Activated T-cell treated with anti-CD3 and anti-CD28 coated beads, Interleukin-2, amount 50 U/mL, for 1 hour (primary cell): Measurements from ENCODE around the gene HEYL.

Experiments used
- DNase-seq: peaks from one replicate; pipeline ENCODE4 v3.0.0-alpha.2; 2020

The HEYL gene

GRCh38 chr1:39639305-39640130 is at the start of gene HEYL:
TSS of gene HEYL (minus strand) at chr1:39639643. CDS start at chr1:39639625, 18 bp downstream.
- peak; percentile 80 for DNase-seq

DNA sequence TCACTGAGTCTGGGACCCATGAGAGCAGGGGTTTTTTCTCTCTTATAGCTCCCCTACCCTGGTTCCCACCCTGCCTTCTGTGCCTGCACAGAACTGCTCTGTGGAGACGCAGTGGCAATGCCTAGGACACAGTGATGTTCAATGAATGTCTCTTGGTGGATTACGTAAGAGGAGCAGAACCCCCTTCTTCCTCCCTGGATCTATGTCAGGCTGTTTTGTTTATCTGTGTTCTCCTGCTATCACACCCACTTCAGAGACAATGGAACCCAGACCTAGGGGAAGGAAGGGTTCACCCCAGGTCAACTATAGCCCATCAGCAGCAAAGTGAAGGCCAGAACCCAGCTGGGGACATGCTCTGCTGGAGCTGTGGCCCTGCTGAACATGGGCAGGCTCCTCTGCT is 49.8 kb upstream of the HEYL start:
- DNase-seq = no peak

DNA sequence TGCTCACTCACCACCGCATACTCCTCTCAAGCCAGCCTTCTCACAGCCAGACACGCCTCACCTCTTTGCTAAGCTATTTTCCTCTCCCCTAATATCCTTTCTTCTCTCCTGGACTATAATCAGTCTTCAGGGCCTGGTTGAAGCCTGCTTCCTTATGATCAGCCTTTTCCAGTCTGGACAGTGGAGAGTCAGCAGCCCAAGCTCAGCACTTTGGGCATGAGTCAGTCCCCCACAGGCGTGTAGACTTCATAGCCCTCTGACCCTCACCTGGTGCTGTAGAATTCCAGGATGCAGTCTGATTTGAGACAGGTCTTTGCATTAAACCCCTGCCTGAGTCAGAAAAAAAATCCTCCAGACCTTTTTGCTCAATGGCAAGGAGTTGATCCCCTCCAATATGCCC is 49.3 kb upstream of the HEYL start:
- DNase-seq = no peak

DNA sequence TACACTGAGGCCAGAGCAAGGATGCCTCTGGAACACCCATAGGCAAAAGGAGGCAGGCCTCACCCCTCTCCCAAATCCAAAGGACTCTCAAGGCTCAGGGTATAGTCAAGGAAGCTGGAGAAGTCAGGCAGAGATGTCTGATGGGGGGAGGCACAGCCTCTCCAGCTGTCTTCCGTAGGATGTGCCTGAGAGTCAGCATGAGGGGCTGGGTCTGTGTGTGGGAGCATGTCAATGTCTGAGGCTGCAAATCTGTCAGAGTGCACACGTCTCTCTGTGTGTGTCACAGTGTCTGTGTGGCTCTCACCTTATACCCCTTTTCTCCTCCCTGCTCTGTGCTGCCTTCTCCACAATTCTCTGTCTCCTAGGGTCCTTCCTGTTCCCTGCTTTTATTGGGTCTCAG is 47.8 kb upstream of the HEYL start:
- DNase-seq = no peak

DNA sequence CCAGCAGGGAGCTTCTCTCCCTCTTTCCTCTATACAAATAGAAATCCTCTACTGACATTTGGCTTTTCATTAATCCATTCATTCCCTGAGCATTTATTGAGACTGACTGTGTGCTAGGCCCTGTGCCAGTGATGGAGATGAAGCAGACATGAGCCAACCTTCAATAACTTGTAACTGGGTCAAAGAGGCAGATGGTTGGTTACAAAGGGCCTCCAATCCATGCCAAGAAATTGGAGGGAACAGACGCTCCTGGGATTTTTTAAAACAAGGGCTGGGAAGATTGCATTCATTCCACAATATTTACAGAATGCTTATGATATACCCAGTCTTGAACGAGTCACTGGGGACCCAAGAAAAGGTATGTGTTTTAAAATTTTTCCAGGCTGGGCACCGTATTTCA is 45.6 kb upstream of the HEYL start:
- no peak for DNase-seq

DNA sequence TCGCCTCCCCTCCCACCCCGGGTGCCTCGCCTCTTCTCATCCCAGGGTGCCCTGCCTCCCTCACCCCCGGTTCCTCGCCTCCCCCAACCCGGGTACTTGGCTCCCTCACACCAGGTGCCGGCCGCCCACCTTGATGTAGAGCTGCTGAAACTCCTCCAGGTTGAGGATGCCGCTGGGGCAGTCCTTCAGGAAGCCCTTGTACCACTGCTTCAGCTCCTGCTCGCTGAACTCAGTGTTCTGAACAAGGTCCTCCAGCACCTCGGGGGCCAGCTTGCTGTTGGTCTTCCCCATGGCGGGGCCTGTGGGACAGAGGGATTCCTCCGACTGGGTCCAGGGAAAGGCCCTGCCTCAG is 44.8 kb upstream of the HEYL start:
- no peak for DNase-seq

- DNase-seq = peak; percentile 58
Observed at GRCh38 chr1:39683591-39684312, 44.3 kb upstream of the HEYL start.

DNA sequence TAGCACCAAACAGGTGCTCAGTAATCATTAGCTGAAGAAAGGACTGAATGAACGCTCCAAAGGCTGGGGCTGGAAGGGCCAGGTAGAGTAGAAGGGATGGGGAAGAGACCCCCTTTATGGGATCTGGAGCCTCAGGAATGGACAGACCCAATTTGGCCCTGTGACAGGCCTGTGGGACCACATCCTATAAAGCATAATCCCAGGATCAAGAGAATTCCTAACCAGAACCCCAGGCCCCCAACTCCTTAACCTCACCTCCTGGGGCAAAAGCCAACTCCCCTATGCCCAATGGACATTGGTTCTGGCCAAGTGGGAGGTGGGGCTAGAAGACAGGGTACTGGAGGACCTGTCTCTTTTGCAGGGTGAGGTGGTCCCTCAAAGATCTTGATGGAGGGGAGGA is 42.6 kb upstream of the HEYL start:
- DNase-seq = no peak

- no peak for DNase-seq
Observed at GRCh38 chr1:39681294-39681693, 41.9 kb upstream of the HEYL start.

GRCh38 chr1:39680751-39681150 is 41.3 kb upstream of the HEYL start:
- DNase-seq = no peak

DNA sequence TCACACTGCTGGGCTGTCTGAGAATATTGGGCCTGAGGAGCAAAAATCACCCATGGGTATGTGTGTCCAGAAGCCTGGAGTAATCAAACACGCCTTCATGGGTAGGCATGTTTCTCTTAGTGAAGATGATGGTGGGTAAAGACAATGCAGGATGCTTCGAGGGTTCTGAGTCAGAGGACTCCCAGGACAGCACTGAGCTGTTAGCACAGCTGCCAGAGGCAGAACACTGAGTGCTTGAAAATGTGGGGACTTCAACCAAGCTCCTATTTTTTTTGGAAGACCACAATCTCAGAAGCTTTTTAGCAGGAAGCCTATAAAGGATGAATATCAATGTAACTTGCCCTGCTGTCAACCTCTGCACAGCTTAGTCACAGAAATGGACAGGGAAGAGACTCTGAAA is 40.4 kb upstream of the HEYL start:
- no peak for DNase-seq

- DNase-seq = no peak
Observed at GRCh38 chr1:39678889-39679288, 39.4 kb upstream of the HEYL start.

DNA sequence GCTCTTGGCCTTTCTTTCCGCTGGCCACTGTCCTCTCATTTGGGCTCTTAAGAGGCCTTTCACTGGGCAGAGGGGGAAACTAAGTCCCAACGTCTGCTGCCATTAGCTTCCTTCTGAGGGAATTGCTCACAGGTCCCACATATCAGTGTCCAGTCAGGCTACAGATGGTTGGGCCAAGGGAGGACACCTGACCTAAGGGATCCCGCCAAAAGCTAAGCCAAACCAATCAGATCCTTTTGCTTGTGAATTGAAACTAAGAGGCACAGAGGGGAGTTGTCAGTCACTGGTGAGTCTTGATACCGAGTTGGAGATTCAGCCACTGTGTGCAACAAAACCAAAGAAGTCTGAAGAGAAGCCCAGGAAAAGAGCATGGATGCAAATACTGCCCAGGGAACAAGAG is 38.2 kb upstream of the HEYL start:
- no peak for DNase-seq

DNA sequence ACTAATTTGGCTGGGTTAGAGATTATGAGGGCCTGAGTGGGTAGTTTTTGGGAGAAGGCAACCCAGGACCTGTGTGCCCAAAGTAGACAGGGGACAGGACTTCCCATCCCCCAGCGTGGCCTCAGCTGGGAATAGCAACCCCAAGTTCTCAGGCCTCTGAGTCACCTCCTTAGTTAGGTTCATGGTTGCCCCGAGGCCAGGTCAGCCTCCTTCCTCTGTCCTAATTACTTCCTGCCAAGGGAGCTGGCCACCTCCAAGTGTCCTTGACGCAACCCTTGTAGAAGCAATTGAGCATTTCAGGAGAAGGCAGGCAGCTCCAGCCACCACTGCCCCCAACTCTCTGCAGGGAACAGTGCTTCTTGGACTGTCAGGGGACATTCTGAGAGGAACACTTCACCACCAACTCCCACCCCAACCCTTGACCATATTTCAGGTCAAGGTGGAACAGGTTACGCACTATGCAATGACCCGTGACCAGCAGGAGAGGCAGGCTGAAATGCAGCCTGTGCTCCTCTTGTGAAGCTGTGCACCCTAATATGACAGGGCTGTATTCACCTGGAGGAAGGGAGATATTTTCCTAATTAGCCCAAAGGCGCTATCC is 37.6 kb upstream of the HEYL start:
- no peak for DNase-seq

- no peak for DNase-seq
Observed at GRCh38 chr1:39675220-39675619, 35.8 kb upstream of the HEYL start.

DNA sequence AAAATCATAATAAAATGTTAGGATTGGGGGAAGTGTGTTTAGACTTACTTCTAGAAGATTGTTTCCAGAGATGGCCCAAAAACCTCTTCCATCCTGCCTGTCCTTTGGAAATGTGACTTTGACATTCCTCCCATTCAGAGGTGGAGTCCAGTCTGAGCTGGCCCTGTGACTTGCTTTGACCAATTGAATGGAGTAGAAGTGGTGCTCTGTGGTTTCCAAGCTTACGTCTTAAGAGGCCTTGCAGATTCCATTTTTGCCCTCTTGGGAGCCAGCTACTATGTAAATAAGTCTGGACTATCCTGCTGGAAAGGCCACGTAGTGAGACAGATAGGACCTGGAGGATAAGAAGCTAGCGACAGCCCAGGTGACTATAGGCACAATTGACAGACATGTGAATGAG is 33.8 kb upstream of the HEYL start:
- DNase-seq = no peak

- peak; percentile 63 for DNase-seq
Observed at GRCh38 chr1:39672551-39672947, 33.1 kb upstream of the HEYL start.

DNA sequence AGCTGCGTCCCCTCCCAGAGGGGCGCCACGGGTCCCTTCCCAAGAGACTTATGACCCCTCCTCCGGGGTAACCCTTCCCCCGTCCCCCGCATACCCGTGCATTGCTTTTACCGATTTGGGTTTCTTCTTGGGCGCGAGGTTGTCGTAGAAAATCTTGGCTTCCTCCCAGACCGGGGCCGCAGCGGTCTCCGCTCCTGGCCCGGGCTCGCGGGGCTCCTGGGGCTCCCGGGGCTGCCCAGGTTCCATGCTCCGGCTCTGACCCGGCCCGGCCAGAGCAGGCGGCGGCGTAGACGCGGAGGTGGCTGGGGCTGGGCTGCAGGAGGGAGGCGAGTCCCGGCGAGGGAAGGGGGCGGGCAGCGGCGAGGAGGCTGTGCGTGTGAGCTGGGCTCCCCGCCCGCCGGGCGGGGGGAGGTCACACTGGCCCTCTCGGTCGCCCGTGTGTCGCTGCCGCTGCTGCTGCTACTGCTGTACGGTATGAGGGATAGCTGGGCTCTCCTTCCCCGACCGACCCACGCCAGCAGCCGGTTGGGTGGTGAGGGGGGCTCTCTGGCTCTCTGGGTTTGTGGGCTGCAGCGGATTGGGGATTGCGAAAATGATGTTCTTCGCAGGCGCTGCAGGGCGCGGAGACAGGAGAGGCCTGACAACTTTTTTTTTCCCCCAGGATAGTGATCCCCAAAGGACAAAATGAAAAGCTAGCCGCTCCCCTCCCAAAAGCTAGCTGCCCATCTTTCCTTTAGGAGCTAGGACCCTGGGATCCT is 32.5 kb upstream of the HEYL start, which contains the start of gene NT5C1A:
NT5C1A (minus strand) TSS at position 315 of the 758 bp plus-strand sequence; CDS start at position 246, 69 bp downstream.
- peak; percentile 41 for DNase-seq

DNA sequence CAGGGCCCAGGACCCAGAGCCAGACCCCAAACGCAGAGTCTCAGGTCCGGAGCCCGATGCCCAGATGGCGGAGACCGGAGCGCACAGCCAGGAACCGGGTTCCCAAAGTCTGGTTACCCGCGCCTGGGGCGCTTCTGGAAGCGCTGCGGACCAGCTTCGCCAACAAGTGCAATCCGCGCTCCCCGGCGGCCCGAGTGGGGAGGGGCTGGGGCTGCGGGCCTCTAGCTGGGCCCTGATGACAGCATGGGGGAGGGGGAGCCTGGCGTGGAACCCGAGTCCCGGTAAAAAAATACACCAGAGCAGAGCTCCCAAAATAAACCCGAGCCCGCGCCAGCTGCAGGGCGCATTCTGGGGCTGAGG is 32.0 kb upstream of the HEYL start:
- DNase-seq = no peak

- DNase-seq = no peak
Observed at GRCh38 chr1:39670689-39671088, 31.2 kb upstream of the HEYL start.

DNA sequence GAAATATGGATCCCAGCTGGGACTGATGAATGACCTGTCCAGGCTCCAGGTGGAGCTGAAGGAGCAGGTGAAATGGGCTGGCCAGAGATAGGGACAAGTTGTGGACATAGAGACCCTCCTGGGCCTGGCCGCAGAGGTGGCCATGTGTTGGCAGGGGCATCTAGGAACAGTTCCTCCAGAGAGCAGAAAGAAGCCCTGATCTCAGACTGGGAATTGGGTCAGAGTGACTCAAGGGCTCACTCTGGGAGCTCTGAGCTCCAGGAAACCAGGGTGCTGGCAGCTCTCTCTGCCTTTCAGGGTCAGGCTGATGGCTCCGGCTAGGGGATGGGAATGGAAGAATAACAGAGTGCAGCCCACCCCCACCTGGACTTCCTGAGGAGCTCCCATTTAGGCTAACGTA is 29.5 kb upstream of the HEYL start:
- DNase-seq = no peak

GRCh38 chr1:39668111-39668510 is 28.7 kb upstream of the HEYL start:
- DNase-seq = no peak

DNA sequence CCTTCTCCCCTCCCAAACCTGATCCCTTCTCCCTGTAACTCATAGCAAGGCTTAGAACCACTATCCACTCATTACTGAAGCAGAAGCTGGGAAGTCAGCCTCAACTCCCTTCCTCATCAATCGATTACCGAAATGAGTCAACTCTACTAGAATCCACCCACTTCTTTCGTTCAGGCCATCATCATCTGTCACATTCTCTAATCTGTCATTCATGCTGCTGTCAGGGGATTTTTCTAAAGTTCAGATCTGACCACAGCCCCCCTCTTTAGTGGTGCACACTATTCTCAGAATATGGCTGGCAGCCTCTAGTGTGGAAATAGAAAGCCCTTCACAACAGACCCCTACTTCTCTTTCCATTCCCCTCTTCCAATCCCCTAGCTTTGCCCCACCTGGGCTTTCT is 27.3 kb upstream of the HEYL start:
- no peak for DNase-seq
